Measurements from ENCODE around the gene CTNNA2.

Gene CTNNA2

DNA sequence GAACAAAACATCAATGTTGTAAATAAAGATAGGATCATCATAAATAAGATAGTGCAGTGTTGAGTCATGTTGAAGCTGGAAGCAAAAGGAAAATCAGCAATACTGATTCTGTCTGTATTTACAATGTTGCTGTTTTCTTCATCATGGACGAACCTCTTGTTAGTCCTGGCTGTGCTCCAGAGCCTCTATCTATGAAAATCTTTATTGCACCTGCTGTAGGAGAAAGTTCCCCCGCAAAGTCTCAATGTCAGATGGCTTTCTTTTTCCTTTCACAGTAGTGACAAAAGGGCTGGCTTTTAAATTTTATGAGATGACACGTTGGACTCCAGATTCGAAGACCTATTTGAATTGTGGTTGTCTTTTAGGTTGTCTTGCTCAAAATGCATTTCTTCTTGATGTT is 890.2 kb downstream of the CTNNA2 start:
- Histone ChIP-seq H3K9me3 (ENCODE audit: control insufficient read depth in 5 of 5, low read length in 5 of 5) (peaks cover 0 to 7% (median 0%) of the 10 kb centered on the region in 5 donors), H3K4me3 (ENCODE audit: low read depth in 1 of 5, low read length in 5 of 5) (no peak overlapping the region), H3K27ac (ENCODE audit: low read depth, low read length) (no peak overlapping the region), H3K36me3 (ENCODE audit: control insufficient read depth in 5 of 5, insufficient read depth in 5 of 5, low read length in 5 of 5) (no peaks in the 10 kb centered on the region), H3K9ac (ENCODE audit: low read length in 5 of 5) (no peak overlapping the region), H3K4me1 (ENCODE audit: control insufficient read depth in 5 of 5, insufficient read depth in 5 of 5, low read length in 5 of 5) (no peaks in the 10 kb centered on the region), H3K27me3 (ENCODE audit: control insufficient read depth in 5 of 5, insufficient read depth in 4 of 5, low read length in 5 of 5) (no peaks in the 10 kb centered on the region)

DNA sequence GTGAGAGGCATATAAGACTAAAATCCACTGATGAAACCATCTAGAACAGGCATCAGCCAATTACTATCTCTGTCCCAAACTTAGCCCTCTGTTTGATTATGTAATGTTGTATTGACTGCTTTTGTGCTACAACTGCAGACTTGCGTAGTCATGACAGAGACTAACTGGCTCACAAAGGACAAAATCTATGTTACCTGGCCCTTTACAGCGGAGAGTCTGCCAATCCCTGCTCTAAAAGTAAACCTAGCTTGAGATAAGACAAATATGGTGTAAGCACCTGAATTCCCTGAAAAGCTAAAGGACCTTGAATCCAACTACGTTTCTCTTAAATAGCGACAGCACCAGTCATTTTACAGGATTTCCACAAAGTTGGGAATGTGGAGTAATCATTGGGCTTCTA is 894.5 kb downstream of the CTNNA2 start:
- H3K9me3 ChIP-seq (ENCODE audit: control insufficient read depth in 5 of 5, low read length in 5 of 5): peaks cover 0 to 7% (median 0%) of the 10 kb centered on the region in 5 donors
- no peak overlapping the region for H3K27ac ChIP-seq (ENCODE audit: low read depth, low read length)
- no peaks in the 10 kb centered on the region for H3K27me3 ChIP-seq (ENCODE audit: control insufficient read depth in 5 of 5, insufficient read depth in 4 of 5, low read length in 5 of 5)
- no peaks in the 10 kb centered on the region for H3K4me1 ChIP-seq (ENCODE audit: control insufficient read depth in 5 of 5, insufficient read depth in 5 of 5, low read length in 5 of 5)
- no peak overlapping the region for H3K9ac ChIP-seq (ENCODE audit: low read length in 5 of 5)
- no peak overlapping the region for H3K4me3 ChIP-seq (ENCODE audit: low read depth in 1 of 5, low read length in 5 of 5)
- H3K36me3 ChIP-seq (ENCODE audit: control insufficient read depth in 5 of 5, insufficient read depth in 5 of 5, low read length in 5 of 5): no peaks in the 10 kb centered on the region

DNA sequence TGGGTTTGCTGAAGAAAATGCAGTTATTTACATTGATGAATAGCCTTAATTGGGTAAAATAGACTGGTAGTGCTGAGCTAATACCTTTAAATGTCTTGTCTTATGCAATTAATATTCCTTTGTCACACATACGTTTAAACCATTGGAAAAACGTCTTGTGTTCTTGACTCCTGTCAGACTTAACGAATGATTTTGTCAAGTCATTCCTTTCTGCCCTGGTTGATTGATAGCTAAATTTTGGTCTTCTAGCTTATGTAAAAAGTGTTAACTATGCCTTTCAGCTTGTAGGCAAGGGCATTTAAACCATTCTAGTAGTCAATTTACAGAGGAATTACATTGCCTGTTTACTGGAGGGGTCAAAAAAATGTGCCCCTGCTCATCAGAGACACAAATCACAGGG is 897.5 kb downstream of the CTNNA2 start:
- no peak overlapping the region for H3K9ac ChIP-seq (ENCODE audit: low read length in 5 of 5)
- H3K4me3 ChIP-seq (ENCODE audit: low read depth in 1 of 5, low read length in 5 of 5): no peak overlapping the region
- peaks cover 0 to 12% (median 2%) of the 10 kb centered on the region in 5 donors for H3K9me3 ChIP-seq (ENCODE audit: control insufficient read depth in 5 of 5, low read length in 5 of 5)
- H3K36me3 ChIP-seq (ENCODE audit: control insufficient read depth in 5 of 5, insufficient read depth in 5 of 5, low read length in 5 of 5): no peaks in the 10 kb centered on the region
- no peak overlapping the region for H3K27ac ChIP-seq (ENCODE audit: low read depth, low read length)
- H3K4me1 ChIP-seq (ENCODE audit: control insufficient read depth in 5 of 5, insufficient read depth in 5 of 5, low read length in 5 of 5): no peaks in the 10 kb centered on the region
- no peaks in the 10 kb centered on the region for H3K27me3 ChIP-seq (ENCODE audit: control insufficient read depth in 5 of 5, insufficient read depth in 4 of 5, low read length in 5 of 5)

DNA sequence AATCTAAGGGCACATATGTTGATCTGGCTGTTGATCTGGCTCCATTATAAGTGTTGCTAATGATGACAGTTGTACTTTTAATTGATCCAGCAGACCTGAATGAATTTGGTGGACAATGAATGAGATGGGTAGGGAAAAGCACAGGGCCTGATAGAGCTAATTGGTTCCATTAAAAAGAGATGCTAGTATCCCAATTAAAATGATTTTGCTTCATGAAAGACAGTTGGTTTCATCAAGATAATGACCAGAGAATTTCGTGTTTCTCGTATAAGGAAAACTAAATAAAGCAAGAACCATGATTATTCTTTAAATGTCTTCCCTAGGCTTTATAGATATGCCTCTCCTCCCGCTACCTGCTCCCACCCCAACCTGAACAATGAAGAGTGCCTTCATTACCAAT is 900.3 kb downstream of the CTNNA2 start:
- H3K9me3 ChIP-seq (ENCODE audit: control insufficient read depth in 5 of 5, low read length in 5 of 5): peaks cover 0 to 12% (median 2%) of the 10 kb centered on the region in 5 donors
- H3K9ac ChIP-seq (ENCODE audit: low read length in 5 of 5): no peak overlapping the region
- H3K4me1 ChIP-seq (ENCODE audit: control insufficient read depth in 5 of 5, insufficient read depth in 5 of 5, low read length in 5 of 5): no peaks in the 10 kb centered on the region
- H3K27ac ChIP-seq (ENCODE audit: low read depth, low read length): no peak overlapping the region
- no peaks in the 10 kb centered on the region for H3K36me3 ChIP-seq (ENCODE audit: control insufficient read depth in 5 of 5, insufficient read depth in 5 of 5, low read length in 5 of 5)
- H3K27me3 ChIP-seq (ENCODE audit: control insufficient read depth in 5 of 5, insufficient read depth in 4 of 5, low read length in 5 of 5): no peaks in the 10 kb centered on the region
- H3K4me3 ChIP-seq (ENCODE audit: low read depth in 1 of 5, low read length in 5 of 5): no peak overlapping the region

DNA sequence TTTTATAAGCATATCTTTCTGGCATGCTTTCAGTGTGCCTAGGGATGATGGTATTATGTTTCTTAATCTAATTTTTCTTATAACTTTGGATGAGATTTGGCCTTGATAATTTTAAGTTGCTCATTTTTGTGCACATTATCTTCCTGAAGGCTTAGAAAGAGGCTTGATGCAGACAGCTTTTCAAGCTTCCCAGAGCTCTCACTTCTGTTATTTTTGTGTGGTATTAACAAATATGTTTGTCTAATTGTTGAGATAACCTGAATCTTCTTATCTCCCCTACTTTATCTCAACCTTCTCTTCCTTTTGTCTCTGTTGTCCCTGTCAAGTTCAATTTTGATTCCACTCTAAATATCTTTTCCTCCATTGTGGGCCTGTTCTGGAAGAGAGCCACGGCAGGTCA is 904.9 kb downstream of the CTNNA2 start:
- Histone ChIP-seq H3K36me3 (ENCODE audit: control insufficient read depth in 5 of 5, insufficient read depth in 5 of 5, low read length in 5 of 5) (no peaks in the 10 kb centered on the region), H3K4me3 (ENCODE audit: low read depth in 1 of 5, low read length in 5 of 5) (no peak overlapping the region), H3K27ac (ENCODE audit: low read depth, low read length) (no peak overlapping the region), H3K27me3 (ENCODE audit: control insufficient read depth in 5 of 5, insufficient read depth in 4 of 5, low read length in 5 of 5) (no peaks in the 10 kb centered on the region), H3K9me3 (ENCODE audit: control insufficient read depth in 5 of 5, low read length in 5 of 5) (peaks cover 0 to 12% (median 2%) of the 10 kb centered on the region in 5 donors), H3K9ac (ENCODE audit: low read length in 5 of 5) (no peak overlapping the region), H3K4me1 (ENCODE audit: control insufficient read depth in 5 of 5, insufficient read depth in 5 of 5, low read length in 5 of 5) (no peaks in the 10 kb centered on the region)

DNA sequence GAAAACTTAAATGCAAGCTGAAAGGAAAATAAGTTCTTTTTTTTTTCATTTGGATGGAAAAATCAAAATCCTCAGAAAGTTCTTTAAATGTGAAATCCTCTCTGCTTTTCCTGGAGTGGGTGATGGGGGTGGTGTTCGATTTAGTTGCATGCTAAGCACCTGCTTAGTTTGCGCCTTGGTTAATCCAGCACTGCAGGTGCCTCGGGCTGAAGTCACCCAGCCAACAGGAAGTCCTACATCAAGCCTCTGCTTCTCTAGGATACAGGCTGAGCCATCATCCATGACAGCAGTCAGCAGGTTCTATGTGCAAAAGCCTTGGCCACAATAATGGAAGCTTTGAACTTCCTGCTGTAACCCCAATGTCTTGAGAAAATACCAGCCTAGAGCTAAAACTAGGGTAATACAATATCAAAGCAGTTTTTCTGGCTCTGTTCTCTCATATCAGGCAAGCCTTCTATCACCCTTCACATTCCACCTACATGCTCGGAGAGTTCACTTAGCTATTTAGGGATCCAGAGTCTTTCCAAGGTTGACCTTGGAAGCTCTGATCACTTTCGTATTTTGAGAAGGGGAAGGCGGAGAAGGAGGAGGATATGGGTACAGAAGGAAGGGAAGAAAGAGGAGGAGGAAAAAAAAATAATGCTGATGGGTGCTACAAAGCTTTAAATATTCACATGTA is 907.8 kb downstream of the CTNNA2 start:
- Histone ChIP-seq H3K36me3 (ENCODE audit: control insufficient read depth in 5 of 5, insufficient read depth in 5 of 5, low read length in 5 of 5) (no peaks in the 10 kb centered on the region), H3K9me3 (ENCODE audit: control insufficient read depth in 5 of 5, low read length in 5 of 5) (peaks cover 0 to 2% (median 0%) of the 10 kb centered on the region in 5 donors), H3K4me3 (ENCODE audit: low read depth in 1 of 5, low read length in 5 of 5) (no peak overlapping the region), H3K27me3 (ENCODE audit: control insufficient read depth in 5 of 5, insufficient read depth in 4 of 5, low read length in 5 of 5) (no peaks in the 10 kb centered on the region), H3K4me1 (ENCODE audit: control insufficient read depth in 5 of 5, insufficient read depth in 5 of 5, low read length in 5 of 5) (no peaks in the 10 kb centered on the region), H3K9ac (ENCODE audit: low read length in 5 of 5) (no peak overlapping the region), H3K27ac (ENCODE audit: low read depth, low read length) (no peak overlapping the region)

DNA sequence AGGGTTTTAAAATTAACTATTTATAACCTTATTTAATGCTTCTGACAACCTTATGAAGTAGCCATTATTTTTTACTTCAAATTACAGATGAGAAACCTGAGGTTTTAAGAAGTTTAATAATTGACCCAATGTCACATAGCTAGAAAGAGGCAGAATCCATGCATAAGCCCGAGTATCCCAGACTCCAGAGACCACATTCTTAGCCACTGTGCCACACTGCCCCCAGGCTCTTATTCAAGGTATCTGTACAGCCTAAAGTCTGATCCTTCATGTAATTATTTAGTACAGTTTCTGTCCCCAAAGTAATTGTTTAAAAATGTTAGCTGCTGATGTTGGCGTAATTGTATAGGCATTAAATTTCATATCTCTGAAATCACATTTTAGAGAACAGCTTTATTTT is 916.4 kb downstream of the CTNNA2 start:
- Histone ChIP-seq H3K27me3 (ENCODE audit: control insufficient read depth in 5 of 5, insufficient read depth in 4 of 5, low read length in 5 of 5) (no peaks in the 10 kb centered on the region), H3K27ac (ENCODE audit: low read depth, low read length) (no peak overlapping the region)

DNA sequence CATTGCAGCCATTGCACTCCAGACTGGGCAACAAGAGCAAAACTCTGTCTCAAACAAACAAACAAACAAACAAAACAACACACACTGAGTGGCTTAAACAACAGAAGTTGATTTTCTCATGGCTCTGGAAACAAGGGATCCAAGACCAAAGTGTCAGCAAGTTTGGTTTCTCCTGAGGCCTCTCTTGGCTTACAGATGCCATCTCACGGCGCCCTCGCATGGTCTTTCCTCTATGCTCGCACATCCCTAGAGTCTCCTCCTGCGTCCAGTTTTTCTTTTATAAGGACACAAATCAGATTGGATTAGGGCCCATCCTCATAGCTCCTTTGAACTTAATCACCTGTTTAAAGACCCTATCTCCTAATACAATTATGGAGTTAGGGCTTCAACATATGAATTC is 925.1 kb downstream of the CTNNA2 start:
- Histone ChIP-seq H3K4me1 (ENCODE audit: control insufficient read depth in 5 of 5, insufficient read depth in 5 of 5, low read length in 5 of 5) (peaks cover 0 to 4% (median 0%) of the 10 kb centered on the region in 5 donors), H3K36me3 (ENCODE audit: control insufficient read depth in 5 of 5, insufficient read depth in 5 of 5, low read length in 5 of 5) (no peaks in the 10 kb centered on the region), H3K27ac (ENCODE audit: low read depth, low read length) (no peak overlapping the region), H3K4me3 (ENCODE audit: low read depth in 1 of 5, low read length in 5 of 5) (no peak overlapping the region), H3K9me3 (ENCODE audit: control insufficient read depth in 5 of 5, low read length in 5 of 5) (peaks cover 0 to 2% (median 0%) of the 10 kb centered on the region in 5 donors), H3K9ac (ENCODE audit: low read length in 5 of 5) (no peak overlapping the region), H3K27me3 (ENCODE audit: control insufficient read depth in 5 of 5, insufficient read depth in 4 of 5, low read length in 5 of 5) (no peaks in the 10 kb centered on the region)

More for the DNA sequence above, 916.4 kb downstream of the CTNNA2 start:
- no peaks in the 10 kb centered on the region for H3K36me3 ChIP-seq (ENCODE audit: control insufficient read depth in 5 of 5, insufficient read depth in 5 of 5, low read length in 5 of 5)
- no peak overlapping the region for H3K9ac ChIP-seq (ENCODE audit: low read length in 5 of 5)
- no peak overlapping the region for H3K4me3 ChIP-seq (ENCODE audit: low read depth in 1 of 5, low read length in 5 of 5)
- H3K4me1 ChIP-seq (ENCODE audit: control insufficient read depth in 5 of 5, insufficient read depth in 5 of 5, low read length in 5 of 5): peaks cover 0 to 4% (median 0%) of the 10 kb centered on the region in 5 donors
- H3K9me3 ChIP-seq (ENCODE audit: control insufficient read depth in 5 of 5, low read length in 5 of 5): no peaks in the 10 kb centered on the region

DNA sequence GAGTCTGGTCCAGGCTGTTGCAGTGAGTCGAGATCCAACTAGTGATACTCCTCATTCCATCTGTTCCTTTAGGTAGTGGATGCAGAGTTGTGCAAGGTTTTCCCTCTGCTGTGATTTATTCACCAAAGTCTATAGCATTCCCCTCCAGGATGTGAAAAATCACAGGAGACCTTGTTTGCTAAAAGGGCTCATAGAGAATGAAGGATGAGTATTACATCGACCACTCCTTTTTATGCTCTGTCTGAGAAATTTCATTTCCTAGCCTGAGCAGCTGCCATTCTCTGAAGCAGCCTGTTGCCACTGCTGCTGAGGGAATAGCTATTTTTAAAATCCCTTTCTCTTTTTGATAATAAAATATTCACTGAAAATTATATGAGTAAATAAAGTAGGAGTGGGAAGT is 925.8 kb downstream of the CTNNA2 start:
- Histone ChIP-seq H3K9me3 (ENCODE audit: control insufficient read depth in 5 of 5, low read length in 5 of 5) (peaks cover 0 to 2% (median 0%) of the 10 kb centered on the region in 5 donors), H3K9ac (ENCODE audit: low read length in 5 of 5) (no peak overlapping the region), H3K4me3 (ENCODE audit: low read depth in 1 of 5, low read length in 5 of 5) (no peak overlapping the region), H3K36me3 (ENCODE audit: control insufficient read depth in 5 of 5, insufficient read depth in 5 of 5, low read length in 5 of 5) (no peaks in the 10 kb centered on the region), H3K4me1 (ENCODE audit: control insufficient read depth in 5 of 5, insufficient read depth in 5 of 5, low read length in 5 of 5) (peaks cover 0 to 4% (median 0%) of the 10 kb centered on the region in 5 donors), H3K27ac (ENCODE audit: low read depth, low read length) (no peak overlapping the region), H3K27me3 (ENCODE audit: control insufficient read depth in 5 of 5, insufficient read depth in 4 of 5, low read length in 5 of 5) (no peaks in the 10 kb centered on the region)

DNA sequence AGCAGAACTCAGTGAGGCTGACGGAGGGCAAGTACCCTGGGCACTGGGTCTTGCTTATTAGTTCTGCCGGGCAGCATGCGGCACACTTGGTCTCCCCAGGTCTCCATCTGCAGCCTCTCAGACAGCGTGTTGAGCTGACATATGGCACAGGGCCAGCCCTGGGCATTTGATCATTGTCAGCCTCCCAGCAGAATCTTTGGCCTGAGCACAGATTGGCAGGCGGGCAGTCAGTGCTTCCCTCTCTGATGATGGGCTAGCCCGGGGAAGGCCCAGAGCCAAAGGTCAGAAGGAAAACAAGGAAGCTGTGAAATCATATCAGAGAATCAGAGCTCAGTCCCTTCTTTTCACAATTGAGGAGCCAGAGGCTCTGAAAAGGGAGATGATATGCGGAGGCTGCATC is 941.8 kb downstream of the CTNNA2 start:
- Histone ChIP-seq H3K4me1 (ENCODE audit: control insufficient read depth in 5 of 5, insufficient read depth in 5 of 5, low read length in 5 of 5) (no peaks in the 10 kb centered on the region), H3K27ac (ENCODE audit: low read depth, low read length) (no peak overlapping the region), H3K9ac (ENCODE audit: low read length in 5 of 5) (no peak overlapping the region), H3K27me3 (ENCODE audit: control insufficient read depth in 5 of 5, insufficient read depth in 4 of 5, low read length in 5 of 5) (no peaks in the 10 kb centered on the region), H3K36me3 (ENCODE audit: control insufficient read depth in 5 of 5, insufficient read depth in 5 of 5, low read length in 5 of 5) (no peaks in the 10 kb centered on the region), H3K4me3 (ENCODE audit: low read depth in 1 of 5, low read length in 5 of 5) (no peak overlapping the region), H3K9me3 (ENCODE audit: control insufficient read depth in 5 of 5, low read length in 5 of 5) (no peaks in the 10 kb centered on the region)
